Skeletal muscle satellite cell (primary cell): ENCODE results near the gene BCL11B.

Experiments used
- H3K27me3 ChIP-seq: 2 replicates; pipeline ENCODE4 v1.7.0; 2013; ENCODE audit warnings: low read length; ENCODE audit not compliant: control insufficient read depth, insufficient read depth
- H3K36me3 ChIP-seq: 2 replicates; pipeline ENCODE4 v1.7.0; 2013; ENCODE audit warnings: mild to moderate bottlenecking, control low read depth, low read length; ENCODE audit not compliant: insufficient read depth
- H3K4me1 ChIP-seq: 2 replicates; pipeline ENCODE4 v1.7.0; 2013; ENCODE audit warnings: low read length; ENCODE audit not compliant: control insufficient read depth, insufficient read depth
- H3K4me2 ChIP-seq: 2 replicates; pipeline ENCODE4 v1.7.0; 2013; ENCODE audit warnings: mild to moderate bottlenecking, low read length
- H3K4me3 ChIP-seq: 2 replicates; pipeline ENCODE4 v1.7.0; 2013; ENCODE audit warnings: low read length
- H3K9ac ChIP-seq: 2 replicates; pipeline ENCODE4 v1.7.0; 2013; ENCODE audit warnings: mild to moderate bottlenecking, low read depth, low read length, moderate library complexity
- H3K9me3 ChIP-seq: replicated peaks from 2 replicates; pipeline ENCODE4 v1.7.0; 2013; ENCODE audit warnings: mild to moderate bottlenecking, control low read depth, low read length

Gene BCL11B

DNA sequence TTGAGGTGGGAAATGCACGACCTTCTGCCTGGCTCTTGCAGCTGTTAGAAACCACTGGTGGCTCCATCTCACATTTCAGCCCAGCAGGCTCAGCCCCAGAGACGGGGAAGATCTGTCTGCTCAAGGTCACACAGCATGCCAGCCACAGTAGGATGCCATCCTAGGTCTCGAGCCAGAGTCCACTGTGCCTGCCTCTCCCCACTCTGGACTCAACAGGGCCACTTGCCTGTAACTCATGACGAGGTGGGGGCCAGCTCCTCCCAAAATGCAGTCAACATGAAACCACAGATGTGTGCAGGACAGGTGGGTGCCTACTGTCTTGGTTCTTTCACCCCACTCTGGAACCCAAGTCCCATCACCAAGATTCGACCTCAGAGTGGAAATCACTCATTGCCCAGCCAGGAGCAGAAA lies 23.2 kb downstream of the BCL11B start:
- Histone ChIP-seq H3K9me3 (no peaks in the 10 kb centered on the region), H3K9ac (no peak overlapping the region), H3K36me3 (no peaks in the 10 kb centered on the region), H3K4me2 (no peak overlapping the region), H3K4me1 (no peaks in the 10 kb centered on the region), H3K27me3 (peaks cover 24% of the 10 kb centered on the region), H3K4me3 (no peak overlapping the region)

DNA sequence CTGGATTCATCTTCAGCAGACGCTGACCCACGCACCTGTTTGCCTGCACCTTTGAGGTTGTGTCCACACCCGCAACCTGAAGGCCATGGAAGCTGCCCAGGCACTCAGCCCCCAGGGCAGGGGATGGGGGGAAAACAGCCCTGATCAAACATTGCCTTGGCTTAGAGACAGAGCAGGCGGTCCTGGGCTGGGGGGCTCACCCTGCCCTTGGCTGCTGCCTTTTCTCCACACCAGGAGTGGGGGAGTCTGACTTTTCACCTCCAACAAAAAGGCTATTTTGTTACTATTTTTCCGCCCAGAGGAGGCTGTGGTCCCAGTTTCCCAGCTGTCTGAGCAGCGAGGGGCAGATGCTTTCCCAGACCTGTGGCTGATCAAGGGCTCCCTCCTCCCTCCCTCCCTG lies 24.2 kb downstream of the BCL11B start:
- no peak overlapping the region for H3K4me2 ChIP-seq
- no peaks in the 10 kb centered on the region for H3K9me3 ChIP-seq
- no peak overlapping the region for H3K4me3 ChIP-seq
- H3K4me1 ChIP-seq: no peaks in the 10 kb centered on the region
- H3K27me3 ChIP-seq: peaks cover 21% of the 10 kb centered on the region
- no peak overlapping the region for H3K9ac ChIP-seq
- no peaks in the 10 kb centered on the region for H3K36me3 ChIP-seq

DNA sequence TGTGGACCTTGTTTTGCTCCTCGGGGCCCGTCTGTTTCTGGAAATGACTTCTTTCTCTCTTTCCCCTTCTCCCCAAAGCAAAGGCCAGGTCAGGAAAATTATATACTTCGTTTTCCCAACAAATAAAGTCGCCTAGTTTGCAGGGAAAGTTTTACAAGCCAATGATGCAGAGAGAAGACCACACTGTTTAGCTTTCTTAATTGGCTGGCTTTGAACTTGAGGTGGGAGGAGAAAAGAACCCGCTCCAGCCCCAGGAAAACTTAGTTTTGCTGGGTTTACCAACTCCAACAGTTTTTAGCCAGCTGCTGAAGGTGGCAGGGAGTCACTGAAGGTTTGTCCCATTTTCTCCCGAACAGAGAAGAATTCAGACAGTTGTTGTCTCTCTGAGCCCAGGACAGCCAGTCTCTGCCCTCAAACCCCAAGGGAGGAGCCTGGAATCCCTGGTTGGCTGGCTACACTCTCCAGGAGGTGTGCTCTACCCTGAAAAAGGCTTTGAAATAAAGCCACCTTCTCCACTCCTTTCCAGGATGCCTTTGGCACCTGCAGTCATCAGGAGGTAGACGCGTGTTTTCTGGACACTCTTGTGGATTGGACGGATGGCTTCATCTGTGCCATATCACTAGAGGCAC lies 24.8 kb downstream of the BCL11B start:
- H3K9me3 ChIP-seq: no peaks in the 10 kb centered on the region
- no peak overlapping the region for H3K4me2 ChIP-seq
- peaks cover 21% of the 10 kb centered on the region for H3K27me3 ChIP-seq
- H3K9ac ChIP-seq: no peak overlapping the region
- H3K36me3 ChIP-seq: no peaks in the 10 kb centered on the region
- no peak overlapping the region for H3K4me3 ChIP-seq
- no peaks in the 10 kb centered on the region for H3K4me1 ChIP-seq

DNA sequence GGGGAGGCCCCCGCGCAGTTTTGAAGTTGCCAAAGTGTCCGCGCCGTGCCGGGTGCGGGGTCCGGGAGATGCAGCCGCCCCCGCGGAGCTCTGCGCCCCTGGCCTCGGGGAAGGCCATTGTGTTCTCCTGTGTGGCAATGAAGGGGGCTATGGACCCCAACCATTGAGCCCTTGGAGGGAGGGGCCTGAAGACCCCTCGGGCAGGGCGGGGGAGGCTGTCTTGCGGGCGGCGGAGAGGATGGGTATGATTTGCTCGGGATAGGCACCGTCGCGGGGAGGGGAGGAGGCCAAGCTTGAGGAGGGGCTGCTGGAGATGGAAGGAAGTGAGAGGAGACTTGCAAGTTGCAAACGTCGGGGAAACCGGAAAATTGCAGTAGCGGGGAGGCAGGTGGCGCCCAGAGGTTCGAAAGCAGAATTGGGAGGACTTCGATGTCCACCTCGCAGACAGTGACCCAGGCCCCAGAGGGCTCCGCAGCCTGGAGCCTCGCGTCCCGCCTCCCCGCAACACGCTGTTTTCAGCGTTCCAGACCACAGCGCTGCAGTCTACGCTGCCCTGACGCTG lies 25.4 kb downstream of the BCL11B start:
- Histone ChIP-seq H3K9ac (no peak overlapping the region), H3K9me3 (no peaks in the 10 kb centered on the region), H3K4me2 (no peak overlapping the region), H3K4me1 (no peaks in the 10 kb centered on the region), H3K36me3 (no peaks in the 10 kb centered on the region), H3K27me3 (peaks cover 21% of the 10 kb centered on the region), H3K4me3 (no peak overlapping the region)

DNA sequence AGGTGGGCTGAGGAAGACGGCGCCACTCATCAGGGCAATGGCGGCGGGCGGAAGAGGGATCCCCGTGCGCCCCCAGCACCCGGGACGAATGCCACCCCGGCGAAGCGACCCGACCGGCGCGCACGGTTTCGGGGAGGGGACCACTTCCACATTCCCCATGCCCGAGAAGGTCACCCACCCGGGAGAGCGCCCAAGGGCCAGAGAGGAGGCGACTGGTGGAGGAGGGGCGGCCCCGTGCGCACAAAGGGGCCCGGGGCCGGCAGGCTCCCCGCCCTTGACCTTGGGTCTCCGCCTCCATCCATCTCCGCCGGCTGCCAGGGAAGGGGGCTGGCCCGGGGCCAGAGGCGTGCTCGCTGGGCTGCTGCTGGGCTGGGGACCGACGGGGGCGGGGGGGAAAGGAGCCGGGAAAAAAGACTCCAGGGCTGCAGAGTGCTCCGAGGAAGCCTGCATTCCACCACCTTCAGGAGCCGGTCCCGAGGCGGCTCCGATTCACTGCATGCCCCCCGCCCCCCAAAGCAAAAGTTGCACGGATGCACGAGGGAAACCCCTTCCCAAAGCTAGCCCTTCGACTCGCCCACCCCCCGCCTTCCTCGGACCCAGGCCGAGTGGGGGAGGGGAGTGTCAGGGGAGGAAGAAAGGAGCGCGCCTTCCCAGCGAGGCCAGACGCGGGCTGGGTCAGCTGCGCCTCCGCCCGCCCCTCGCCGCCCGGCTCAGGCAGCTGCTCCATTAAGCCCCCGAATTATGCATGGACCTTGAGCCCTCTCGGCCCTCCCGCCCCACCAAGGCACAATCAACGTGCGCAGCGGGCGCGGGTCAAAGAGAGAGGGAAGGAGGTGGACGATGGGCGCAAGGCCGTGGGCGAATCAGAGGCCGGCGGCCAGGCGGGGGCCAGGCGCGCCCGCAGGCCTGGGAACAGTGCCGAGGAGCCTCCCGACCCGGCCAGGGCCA lies 26.2 kb downstream of the BCL11B start:
- H3K4me1 ChIP-seq: no peaks in the 10 kb centered on the region
- H3K9ac ChIP-seq: no peak overlapping the region
- no peak overlapping the region for H3K4me2 ChIP-seq
- no peaks in the 10 kb centered on the region for H3K36me3 ChIP-seq
- H3K4me3 ChIP-seq: no peak overlapping the region
- H3K9me3 ChIP-seq: no peaks in the 10 kb centered on the region
- H3K27me3 ChIP-seq: peaks cover 21% of the 10 kb centered on the region

DNA sequence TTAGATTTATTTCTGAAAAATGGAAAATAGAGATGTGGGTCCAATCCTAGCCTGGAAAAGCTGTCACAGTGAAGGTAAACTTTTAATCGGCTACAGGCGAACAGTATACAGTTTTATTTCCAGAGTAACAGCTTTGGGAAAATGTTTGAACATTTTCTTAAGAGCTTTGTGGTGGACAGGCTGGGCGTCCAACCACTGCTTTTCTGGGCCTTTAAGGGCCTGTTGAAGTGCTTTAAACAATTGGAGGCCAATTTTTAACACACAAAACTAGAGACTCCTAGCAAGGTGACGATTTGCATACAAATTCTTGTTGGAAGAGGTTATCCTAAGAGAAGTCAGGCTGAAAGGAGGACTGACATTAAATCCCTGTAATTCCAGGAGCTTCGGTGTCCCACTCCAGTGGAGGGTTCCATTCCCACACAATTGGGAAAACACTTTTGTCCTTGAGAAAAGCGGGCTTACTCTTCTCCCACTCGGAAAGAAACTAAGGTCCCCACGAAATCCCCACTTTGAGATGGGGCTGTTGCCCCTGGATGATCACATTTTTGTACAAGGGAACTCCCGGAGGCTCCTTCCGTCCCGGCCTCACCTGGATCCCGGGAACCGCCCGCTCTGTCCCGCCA lies 26.9 kb downstream of the BCL11B start:
- peaks cover 21% of the 10 kb centered on the region for H3K27me3 ChIP-seq
- no peak overlapping the region for H3K4me2 ChIP-seq
- H3K9ac ChIP-seq: no peak overlapping the region
- no peaks in the 10 kb centered on the region for H3K9me3 ChIP-seq
- no peaks in the 10 kb centered on the region for H3K36me3 ChIP-seq
- H3K4me1 ChIP-seq: no peaks in the 10 kb centered on the region
- no peak overlapping the region for H3K4me3 ChIP-seq

DNA sequence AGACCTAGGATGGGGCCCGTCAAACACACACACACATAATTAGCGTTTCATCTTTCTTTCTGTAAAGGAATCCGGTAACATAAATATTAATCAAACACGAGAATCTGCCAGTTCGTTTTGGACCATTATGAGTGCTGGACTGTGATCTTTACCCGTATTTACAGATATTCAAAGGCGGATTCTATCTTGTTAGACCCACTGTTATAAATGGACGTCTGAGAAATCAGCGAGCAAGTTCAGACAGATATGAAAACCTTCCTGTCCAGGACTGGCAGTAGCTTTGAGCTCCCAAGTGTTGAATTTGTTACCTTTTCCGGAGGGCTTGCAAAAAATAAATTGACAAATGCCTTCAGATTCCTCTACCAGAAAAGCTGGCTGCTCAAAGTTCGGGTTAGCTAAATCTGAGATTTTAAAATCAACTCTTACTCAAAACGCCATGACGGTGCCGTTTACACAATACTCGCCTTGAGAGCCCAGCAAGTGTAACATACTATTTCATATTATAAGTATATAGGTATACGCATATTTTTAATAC lies 27.6 kb downstream of the BCL11B start:
- Histone ChIP-seq H3K4me3 (no peak overlapping the region), H3K36me3 (no peaks in the 10 kb centered on the region), H3K9me3 (no peaks in the 10 kb centered on the region), H3K4me2 (no peak overlapping the region), H3K4me1 (no peaks in the 10 kb centered on the region), H3K27me3 (peaks cover 21% of the 10 kb centered on the region), H3K9ac (no peak overlapping the region)

DNA sequence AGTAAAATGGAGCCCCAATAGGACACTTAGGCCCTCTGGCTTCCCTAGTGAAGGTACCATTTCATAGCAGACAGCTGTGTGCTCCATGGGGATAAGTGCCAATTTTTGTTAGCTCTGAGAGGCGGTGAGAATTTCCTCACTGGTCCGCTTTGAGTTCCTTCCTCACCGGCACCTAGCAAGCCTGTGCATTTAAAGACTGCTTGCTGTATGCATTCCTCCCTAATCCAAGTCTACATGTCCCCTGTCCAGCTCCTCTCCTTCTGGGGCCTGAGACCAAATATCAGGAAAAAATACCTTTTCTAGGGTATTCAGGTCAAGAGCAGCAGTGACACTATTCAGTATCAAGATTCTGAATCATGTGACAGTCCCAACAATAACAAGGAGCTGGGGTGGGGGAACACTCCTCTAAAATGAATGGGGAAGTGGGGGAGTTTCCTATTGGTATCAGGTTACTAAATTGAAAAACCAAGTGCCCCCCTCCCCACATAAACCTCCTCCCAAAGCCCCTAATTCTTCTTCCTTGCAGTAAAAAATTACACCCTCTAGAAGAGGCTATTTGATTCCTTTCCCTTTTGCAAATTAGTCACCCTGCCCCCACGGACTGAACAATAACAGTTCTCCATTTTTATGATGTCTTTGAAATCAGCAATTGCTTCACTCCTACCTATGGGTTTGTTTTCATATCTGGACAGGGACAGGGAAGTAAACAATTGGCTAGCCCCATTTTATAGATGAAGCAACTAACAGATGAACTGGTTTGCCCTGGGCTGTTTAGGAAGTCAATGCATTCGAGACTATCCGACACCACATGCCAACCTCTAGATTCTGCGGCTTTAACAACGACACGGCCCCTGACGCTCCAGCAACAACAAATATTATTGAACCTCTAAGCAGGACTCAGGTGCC lies 28.9 kb downstream of the BCL11B start:
- H3K4me2 ChIP-seq: no peak overlapping the region
- H3K4me3 ChIP-seq: no peak overlapping the region
- H3K9me3 ChIP-seq: no peaks in the 10 kb centered on the region
- H3K9ac ChIP-seq: no peak overlapping the region
- H3K4me1 ChIP-seq: no peaks in the 10 kb centered on the region
- H3K27me3 ChIP-seq: peaks cover 21% of the 10 kb centered on the region
- no peaks in the 10 kb centered on the region for H3K36me3 ChIP-seq

DNA sequence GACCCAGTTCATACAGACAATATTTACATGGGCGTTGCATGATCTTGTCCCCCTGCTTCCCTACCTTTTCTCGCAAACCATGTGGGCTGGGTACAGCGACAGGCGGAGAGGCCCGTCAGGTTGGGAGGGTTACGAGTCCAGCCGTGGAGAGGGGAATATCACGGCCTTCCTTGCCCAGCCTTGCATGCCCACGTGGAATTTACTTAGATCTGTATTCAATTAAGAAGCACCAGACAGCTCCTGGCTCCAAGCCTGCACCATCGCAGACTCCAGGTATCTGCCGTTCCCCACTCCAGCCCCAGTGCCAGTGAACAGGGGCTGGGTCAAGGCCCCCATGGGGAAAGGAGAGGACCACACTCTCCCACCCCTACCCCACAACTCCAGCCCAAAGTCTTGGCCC lies 29.8 kb downstream of the BCL11B start:
- Histone ChIP-seq H3K4me2 (no peak overlapping the region), H3K9ac (no peak overlapping the region), H3K36me3 (no peaks in the 10 kb centered on the region), H3K27me3 (peaks cover 16% of the 10 kb centered on the region), H3K9me3 (no peaks in the 10 kb centered on the region), H3K4me1 (no peaks in the 10 kb centered on the region), H3K4me3 (no peak overlapping the region)

DNA sequence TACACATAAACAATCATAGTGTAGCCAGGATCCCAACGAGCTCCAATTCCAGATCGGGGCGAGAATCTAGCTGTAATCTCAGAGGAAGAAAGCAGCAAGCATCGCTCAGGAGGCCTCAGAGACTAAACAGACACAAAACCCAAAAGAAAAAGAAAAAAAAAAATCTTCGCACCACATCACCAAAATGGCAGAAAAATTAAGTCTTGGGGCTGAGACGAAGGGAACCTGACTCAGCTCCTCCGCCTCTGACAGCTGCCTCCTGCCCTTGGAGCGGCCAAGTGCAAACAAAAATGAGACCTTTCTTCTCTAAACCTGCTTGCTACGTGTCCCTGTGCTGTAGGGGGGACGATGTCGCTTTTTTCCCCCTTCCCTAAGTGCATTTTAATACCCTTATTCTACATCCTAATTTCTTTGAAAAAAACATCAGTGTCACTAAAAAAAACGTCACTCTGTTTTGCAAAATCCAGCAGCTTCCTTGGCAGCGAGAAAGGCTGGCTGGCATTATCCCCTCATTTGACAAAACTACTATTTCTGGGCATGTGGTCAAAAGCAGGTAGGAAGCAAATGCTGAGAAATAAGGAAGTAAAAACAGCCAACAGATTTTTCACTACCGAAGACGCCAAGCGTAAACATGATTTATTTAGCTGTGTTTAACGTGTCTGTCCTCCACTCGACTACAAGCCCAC lies 30.5 kb downstream of the BCL11B start:
- no peak overlapping the region for H3K9ac ChIP-seq
- H3K9me3 ChIP-seq: peaks cover 2% of the 10 kb centered on the region
- peaks cover 8% of the 10 kb centered on the region for H3K27me3 ChIP-seq
- no peaks in the 10 kb centered on the region for H3K4me1 ChIP-seq
- no peak overlapping the region for H3K4me2 ChIP-seq
- no peak overlapping the region for H3K4me3 ChIP-seq
- no peaks in the 10 kb centered on the region for H3K36me3 ChIP-seq
